ENCODE measurements around the gene ENOPH1.
"Not testable (repeated sequence)": the region's sequence is repeated elsewhere in the genome, so short reads cannot be mapped to it uniquely, and the experiment has no call there.

ENOPH1 gene

DNA sequence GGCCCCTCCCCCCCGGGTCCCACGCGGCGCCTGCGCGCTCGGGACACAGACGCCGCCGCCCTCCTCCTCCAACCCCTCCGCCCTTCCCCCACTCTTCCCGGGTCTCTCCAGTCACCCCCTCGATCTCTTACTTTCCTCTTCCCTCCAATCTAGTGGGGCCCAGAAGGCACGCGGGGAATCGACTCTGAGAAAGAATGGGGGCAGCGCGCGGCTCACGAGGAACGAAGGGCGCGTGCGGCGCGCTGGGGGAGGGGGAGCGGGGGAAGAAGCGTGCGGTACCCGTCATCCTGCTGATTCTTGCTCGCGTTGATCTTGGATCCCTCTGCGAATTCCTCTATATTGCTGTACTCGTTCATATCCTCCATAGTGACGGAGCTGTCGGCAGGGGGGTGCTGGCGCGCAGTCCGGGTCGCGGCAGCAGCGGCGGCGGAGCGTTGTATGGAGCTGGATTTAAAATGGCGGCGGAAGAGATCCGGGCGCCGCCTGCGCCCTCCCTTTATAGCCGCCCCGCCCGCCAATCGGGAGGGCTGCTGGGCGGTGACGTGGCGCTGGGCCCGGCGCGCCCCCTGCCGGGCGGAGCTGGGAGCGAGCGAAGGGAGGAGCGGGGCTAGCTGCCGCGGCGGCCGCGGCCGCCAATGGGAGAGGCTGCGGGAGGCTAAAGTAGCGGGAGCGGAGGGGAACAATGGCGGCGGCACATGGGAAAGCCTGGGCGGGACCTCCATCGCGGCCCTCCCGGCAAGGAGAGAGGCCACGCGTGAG, 1.2 kb upstream of the ENOPH1 start:
- peak; percentile 97 for DNase-seq

DNA sequence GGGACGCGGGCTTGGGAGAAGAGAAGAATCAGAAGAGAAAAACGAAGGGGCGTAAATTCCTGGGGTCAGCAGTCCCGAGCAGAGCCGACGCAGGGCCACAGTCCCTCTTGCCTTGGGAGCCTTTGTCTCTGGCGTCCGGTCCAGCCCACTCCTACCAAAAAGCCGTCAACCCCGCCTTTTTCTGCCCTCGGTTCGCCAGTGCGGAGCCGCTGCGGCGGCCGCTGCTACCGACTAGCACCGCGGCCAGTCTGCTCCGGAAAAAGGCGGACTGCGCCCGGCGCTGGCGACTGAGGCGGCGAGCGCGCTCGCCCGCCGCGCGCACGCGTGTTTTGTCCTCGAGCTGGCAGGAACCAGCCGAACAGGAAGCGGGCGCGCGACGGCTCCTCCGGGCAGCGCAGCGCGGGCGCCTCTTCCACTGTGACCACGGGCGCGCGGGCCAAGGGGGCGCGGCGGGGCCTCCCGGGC, 630 bp upstream of the ENOPH1 start:
- no peak for DNase-seq

DNA sequence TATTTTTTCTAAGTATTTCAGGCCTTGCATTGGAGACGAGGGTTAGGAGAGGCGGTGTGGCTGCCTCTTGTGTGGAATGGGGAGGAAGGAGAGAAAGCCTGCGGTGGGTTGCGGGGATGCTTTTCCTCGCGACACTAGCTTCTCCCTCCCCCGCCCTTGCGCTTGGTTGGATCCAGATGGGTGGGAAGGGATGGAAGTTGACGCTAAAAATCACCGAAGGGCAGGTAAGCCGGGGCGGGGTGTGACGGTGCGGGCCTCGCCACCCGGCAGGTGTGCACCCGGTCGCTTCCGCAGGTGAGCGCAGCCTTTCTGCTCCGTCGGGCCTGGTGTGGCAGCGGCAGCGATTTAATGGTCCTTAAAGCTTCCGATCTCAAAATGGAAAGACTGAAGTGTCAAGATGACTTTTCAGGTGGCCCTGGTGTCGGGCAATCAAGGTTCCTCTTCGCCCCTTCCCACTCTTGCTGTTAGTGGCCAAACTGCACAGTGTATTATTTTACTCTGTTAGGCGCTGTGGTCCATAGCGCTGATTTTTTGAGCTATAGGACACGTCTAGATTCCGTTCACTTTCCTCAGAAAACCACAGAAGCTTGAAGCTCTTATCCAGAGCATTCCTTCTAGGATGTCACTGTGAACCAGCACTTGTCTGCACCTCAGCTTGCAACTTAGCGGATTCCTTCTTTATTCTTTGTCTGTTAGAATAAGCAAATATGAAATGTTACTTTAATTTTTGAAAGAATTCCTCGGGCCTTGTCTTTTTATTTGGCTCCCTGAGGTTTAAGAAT, 765 bp downstream of the ENOPH1 start:
- peak; percentile 43 for DNase-seq

DNA sequence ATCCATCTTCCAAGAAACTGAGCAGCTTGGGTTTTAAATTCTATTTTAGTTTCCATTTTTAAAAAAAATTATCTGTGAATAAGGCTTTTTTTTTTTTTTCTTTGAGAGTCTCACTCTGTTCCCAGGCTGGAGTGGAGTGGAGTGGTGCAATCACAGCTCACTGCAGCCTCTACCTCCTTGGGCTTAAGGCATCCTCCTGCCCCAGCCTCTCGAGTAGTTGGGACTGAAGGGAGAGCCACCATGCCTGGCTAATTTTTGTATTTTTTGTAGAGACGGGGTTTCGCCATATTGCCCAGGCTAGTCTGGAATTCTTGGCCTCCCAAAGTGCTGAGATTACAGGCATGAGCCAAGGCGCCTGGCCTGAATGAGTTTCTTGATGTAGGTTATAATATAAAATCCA, 1.4 kb downstream of the ENOPH1 start:
- DNase-seq: no peak

DNA sequence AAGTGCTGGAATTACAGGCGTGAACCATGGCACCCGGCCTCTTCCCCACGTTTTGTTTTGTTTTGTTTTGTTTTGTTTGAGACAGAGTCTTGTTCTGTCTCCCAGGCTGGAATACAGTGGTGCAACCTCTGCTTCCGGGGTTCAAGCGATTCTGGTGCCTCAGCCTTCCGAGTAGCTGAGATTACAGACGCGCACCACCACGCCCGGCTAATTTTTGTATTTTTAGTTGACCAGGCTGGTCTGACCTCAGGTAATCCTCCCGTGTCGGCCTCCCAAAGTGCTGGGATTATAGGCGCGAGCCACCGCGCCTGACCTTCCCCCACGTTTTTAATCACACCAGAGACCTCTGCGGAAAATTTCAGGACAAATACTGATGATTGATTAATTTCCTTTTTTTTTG, 2.2 kb downstream of the ENOPH1 start:
- no peak for DNase-seq

DNA sequence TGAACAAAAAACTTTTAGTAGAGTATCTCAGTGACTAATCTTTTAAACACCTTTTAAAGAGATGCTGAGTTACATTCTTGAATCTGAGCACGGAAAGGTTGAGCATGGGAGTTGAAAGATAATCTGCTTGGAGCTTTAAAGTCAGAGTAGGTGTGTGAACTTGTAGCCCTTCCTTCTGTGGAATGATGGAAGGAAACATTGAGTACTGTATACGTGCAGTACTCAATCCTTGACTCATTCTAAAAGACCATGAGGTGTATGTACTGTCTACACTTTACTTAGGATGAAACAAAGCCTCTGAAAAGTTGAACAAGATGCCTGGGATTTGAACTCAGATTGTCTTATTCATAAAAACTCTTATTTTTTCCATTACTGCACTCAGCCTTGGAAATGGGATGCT, 3.4 kb downstream of the ENOPH1 start:
- DNase-seq: no peak

DNA sequence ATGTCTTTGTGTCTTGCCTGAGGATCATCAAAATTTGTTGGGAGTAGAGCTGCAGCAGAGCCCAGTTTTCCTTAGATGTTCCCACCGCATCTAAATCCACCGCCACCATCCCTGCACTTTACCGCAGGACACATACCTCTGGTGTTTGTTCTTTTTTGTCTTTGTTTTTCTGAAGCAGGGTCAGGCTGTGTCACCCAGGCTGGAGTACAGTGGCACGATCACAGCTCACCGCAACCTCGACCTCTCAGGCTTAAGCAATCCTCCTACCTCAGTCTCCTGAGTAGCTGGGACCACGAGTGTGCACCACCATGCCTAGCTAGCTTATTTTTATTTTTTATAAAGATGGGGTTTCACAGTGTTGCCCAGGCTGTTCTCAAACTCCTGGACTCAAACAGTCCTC, 4.6 kb downstream of the ENOPH1 start:
- no peak for DNase-seq

DNA sequence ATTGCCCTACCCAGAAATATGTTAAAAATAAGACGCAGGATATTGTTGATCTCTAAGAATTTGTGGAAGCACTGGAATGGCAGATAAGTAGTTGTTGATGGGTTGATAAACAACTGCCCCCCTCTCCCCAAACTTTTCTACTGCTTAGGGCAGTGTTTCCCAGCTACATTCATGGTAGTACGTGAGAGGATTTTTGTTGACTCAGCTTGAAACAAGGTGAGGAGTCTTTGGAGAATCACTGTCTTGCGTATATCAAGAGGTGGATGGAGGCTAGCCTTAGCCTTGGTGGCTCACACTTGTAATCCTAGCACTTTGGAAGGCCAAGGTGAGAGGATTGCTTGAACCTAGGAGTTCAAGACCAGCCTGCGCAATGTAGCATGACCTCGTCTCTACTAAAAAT, 5.7 kb downstream of the ENOPH1 start:
- DNase-seq: no peak

DNA sequence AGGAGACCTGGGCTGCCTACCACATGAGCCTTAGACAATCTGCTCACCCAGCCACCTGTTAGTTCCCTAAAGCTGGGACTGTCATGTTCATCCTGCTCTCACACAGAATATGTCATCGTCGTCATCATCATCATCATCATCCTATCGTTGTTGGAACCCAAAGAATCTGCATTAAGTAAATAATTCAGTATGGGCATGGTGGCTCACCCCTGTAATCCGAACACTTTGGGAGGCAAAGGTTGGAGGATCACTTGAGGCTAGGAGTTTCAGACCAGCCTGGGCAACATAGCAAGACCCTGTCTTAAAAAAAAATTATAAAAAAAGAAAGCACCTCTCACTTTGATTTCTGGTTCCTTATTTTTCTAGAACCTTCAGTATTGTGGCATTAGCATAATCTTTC, 6.4 kb downstream of the ENOPH1 start:
- no peak for DNase-seq

DNA sequence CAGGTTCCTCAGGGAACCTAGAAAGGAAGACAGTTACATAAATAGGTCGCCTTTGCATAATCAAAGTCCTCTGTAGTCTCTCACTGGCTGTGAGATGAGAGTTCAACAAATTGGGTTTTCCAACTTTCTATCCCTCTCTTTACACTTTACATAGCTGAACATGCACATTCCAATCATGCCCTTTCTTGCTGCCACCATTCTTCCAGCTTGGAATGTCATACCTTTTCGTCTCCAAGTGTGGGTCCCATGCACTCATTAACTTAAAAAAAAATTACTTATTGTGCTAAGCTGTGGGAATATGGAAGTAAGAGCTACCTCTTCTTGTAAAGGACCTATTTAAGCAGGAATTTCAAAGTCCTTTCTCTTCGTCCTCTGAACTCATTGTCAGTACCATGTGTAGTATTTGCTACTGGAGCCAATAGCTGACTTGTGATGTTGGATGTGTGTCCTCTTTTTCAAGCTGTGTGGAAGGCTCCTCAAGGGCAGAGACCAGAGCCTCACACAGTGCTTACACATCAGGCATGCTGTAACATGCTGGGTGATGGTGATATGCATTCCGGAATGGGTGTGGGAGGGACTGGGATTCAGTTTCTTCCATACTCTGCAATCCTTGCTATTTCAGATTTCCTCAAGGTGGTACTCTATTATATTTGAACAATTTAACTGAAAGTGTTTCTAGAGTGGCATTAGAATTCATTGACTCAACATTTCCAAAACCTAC, 7.1 kb downstream of the ENOPH1 start:
- no peak for DNase-seq

DNA sequence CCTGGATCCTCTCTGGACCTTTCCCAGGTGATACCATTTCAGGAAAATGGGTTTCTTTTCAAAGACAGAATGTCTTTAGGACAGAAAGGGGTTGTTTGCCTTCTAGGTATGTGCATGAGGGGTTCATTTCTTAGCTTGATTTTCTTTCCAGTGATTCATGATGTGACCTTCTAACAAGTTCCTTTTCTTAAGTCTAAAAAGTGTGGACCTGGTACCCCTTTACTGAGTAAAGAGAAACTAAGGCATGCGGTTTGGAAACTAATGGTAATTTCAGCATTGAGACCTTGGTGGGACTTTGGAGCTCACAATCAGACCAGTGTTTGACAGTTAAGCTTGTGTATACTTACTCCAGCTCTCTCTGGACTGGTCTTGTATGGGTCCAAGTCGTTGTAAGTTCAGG, 8.7 kb downstream of the ENOPH1 start:
- no peak for DNase-seq

DNA sequence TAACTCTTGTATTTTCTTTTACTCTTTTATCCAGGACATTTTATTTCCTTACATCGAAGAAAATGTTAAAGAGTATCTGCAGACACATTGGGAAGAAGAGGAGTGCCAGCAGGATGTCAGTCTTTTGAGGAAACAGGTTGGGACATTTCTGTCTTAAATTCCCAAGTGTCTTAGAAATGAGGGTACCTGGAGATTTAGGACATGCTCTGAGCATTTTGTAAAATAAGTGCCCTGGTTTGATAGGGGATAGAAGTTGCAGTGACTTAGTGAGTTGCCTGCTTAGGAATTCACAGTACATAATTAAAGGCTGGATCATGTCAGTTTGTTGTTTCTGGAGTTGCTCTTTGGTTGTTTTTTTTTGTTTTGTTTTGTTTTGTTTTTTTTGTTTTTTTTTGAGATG, 17.5 kb downstream of the ENOPH1 start:
- no peak for DNase-seq

DNA sequence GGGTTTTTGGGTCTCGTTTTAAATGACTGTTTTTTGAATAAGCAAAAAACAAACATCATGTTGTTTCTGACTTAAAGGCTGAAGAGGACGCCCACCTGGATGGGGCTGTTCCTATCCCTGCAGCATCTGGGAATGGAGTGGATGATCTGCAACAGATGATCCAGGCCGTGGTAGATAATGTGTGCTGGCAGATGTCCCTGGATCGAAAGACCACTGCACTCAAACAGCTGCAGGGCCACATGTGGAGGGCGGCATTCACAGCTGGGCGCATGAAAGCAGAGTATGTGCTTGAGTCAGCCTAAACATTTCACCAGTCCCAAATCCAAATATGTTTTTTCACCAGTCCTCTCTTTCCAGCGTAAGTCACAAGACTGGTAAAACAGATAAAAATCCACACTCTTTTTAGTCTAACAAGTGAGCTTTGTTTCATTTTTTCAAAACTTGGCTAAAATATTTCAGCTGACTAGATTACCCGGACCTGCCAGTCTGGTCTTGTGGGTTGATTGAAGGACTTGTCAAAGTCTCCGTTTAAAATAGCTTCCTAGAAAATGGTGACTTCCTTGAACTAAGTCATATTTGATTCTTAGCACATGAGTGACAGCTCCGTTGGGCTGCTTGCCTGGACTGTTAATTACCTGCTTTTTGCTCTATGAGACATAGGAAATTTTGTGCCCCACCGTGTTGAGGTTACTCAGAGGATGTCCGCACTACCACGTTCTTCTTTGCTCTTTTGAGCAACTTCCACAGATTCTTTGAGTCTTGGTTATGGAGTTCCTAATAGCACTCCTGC, 20.8 kb downstream of the ENOPH1 start:
- no peak for DNase-seq

DNA sequence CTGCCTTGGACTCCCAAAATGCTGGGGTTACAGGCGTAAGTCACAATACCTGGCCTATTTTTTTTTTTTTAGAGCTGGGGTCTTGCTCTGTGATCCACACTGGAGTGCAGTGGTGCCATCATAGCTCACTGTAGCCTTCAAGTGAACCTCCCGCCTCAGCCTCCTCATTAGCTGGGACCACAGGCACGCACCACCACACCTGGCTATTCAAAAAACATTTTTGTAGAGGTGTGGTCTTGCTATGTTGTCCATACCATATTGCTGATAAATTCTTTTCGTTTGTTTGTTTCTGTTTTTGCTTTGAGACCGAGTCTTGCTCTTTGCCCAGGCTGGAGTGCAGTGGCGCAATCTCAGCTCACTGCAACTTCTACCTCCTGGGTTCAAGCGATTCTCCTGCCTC, 21.6 kb downstream of the ENOPH1 start:
- no peak for DNase-seq

DNA sequence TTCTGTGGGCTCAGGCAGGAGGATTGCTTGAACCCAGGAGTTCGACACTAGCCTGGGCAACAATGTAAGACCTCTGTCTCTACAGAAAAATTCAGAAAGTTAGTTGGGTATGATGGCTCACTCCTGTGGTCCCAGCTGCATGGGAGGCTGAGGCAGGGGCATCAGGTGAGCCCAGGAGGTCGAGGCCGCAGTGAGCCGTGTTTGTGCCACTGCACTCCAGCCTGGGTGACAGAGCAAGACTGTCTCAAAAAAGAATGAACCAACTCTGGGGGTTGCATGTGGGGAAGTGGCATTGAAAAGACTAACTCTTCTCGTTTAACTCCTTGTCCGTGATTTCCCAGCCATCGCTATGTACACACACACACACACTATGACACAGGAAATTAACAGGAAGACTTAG, 26.9 kb downstream of the ENOPH1 start:
- no peak for DNase-seq

DNA sequence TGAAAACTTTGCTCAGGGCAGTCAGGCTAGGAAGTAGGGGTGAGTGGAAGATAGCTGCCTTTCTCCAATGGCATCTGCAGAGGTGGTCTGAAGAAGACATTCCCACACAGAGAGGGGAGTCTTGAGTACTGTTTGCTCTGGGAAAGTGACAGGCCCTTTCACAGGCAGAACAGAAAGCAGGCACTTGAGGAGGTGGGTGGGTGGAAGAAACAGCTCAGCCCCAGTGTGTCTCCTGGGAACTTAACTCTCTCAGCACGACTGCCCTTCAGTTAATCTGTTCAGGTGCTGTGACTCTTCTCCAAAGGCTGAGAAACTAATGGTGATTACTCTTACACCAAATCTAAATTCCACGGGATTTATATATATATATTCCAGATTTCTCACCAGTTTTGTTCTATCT, 28.3 kb downstream of the ENOPH1 start:
- DNase-seq: no peak

DNA sequence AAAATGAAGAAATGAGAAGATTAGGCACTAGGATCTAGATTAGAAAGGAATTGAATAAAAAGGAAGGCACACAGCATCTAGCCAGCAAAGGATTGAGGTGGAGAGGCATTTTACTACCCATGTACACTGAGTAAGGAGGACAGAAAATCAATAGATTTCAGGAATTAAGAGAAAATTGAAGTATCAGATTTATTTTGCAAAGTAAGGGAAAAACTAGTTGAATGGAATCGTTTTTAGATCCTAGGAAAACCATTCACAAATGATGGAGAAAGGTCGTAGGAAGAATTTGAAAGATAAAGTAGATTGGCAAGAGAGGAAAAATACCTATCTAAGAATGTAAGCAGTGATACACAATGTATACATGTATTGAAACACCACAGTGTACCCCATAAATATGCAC, 31.3 kb downstream of the ENOPH1 start:
- DNase-seq: no peak

DNA sequence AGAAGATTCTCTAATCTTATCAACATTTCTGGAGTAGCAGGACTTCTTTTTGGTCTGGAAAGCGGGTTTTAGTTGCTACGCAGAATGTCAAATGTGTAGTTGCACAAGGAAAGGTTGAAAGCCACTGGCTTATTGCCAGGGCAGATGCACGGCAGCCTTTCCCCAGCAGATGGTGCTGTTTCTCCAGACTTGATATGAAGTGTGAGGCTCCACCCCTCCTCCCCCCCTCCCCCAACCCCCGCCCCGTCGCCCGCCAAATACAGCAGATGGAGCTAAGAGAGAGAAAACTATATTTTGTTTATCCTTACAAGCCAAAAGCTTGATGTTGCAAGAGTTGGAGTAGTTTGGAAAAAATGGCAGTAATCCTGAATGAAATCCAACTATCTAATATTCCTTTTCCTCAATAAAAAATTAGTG, 32.0 kb downstream of the ENOPH1 start:
- peak; percentile 89 for DNase-seq

DNA sequence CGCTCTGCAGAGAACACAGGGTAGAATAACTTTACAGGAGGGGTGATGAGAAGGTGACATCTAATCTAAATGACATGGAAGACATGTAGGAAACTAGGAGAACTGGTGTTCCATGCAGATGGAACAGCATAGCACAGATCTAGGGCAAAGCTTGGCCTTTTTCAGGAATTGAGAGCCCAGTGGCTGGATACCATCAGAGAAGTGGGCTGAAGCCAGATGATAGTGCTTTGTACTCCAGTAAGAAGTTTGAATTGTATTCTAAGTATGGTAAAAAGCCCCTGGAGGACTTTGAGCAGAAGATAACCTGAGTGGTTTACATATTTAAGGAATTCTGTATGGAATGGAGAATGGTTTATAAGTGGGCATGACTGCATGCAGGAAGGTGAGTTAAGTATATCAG, 32.8 kb downstream of the ENOPH1 start:
- no peak for DNase-seq

DNA sequence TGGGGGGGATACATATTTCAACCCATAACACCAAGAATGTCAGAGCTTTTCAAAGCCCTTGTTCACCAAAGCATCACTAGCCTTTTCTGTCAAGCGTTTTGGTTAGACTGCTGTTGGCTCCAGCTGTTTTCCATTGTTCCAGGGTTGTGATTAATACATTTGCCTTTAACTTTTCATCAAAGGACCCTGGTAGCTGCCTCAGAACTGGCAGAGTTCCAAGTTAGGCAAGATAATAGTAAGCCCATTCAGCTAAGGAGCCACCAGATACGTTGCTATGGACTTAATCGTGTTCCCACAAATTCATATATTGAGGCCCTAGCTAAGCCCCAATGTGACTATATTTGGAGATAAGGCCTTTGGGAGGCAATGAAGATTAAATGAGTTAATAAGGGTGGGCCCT, 37.1 kb downstream of the ENOPH1 start:
- no peak for DNase-seq

DNA sequence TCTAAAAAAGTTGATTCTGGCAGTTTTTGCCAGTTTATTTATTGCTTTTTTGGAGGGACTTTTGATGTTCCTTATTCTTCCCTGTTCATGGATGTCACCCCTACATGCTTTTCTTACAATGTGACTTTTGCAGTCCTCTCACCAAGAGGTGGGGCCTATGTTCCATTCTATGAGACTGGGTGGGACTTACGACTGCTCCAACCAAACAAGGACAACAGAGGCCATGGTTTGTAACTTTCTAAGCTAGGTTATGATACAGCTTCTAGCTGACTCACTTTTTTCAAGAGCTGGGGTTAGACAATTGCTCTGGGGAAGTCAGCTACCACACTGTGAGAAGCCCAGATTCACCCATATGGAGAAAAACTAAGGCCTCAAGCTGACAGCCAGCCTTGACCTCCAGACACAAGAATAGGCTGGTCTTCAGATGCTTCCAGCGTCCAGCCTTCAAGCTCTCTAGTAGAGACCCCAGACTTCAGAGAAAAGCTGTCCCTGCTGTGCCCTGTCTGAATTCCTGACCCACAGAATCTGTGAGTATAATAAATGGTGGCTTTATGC, 39.5 kb downstream of the ENOPH1 start:
- DNase-seq: no peak

DNA sequence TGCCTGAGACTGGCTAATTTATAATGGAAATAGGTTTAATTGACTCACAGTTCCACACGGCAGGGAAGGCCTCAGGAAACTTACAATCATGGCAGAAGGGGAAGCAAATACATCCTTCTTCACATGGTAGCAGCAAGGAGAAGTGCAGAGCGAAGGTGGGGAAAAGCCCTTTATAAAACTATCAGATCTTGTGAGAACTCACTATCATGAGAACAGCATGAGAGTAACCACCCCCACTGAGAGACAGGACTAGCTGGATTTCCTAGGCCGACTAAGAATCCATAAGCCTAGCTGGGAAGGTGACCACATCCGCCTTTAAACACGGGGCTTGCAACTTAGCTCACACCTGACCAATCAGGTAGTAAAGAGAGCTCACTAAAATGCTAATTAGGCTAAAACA, 42.7 kb downstream of the ENOPH1 start:
- DNase-seq: not testable (repeated sequence)

All from activated CD4-positive, alpha-beta T cell treated with anti-CD3 and anti-CD28 coated beads, Interleukin-2, Interleukin-6, amounts not matched to agents 100 ng/mL and 50 ng/mL, durations not matched to agents 16 hours and 8 hours (primary cell).